Thoracic aorta (tissue), 2 donors: ENCODE results near the gene NECAB2. TPM values are rescaled to one million over a fixed set of nuclear protein-coding genes. Genes with fewer than 3 reads are reported as not detected.

Source experiments
- ATAC-seq: fragments of 150-250 bp; one replicate; pipeline ENCODE4 v1.8.0; 2017; ENCODE audit warnings: low read depth; ENCODE audit not compliant: insufficient number of reproducible peaks, low FRiP score
- DNase-seq: peaks from one replicate; pipeline ENCODE4 v3.0.0-alpha.2; 2020; ENCODE audit warnings: low spot score
- H3K27ac ChIP-seq, 2 donors: fragments of 200-600 bp; sonication (generic); 1 replicate in 1 of 2; 2 replicates in 1 of 2; pipeline ENCODE4 v1.5.1; 2016; ENCODE audit warnings: mild to moderate bottlenecking in 2 of 2, moderate library complexity in 2 of 2
- H3K27me3 ChIP-seq: fragments of 200-600 bp; sonication (generic); replicated peaks from 2 replicates; pipeline ENCODE4 v1.6.0; 2016; ENCODE audit warnings: mild to moderate bottlenecking; ENCODE audit not compliant: insufficient read depth
- H3K36me3 ChIP-seq: fragments of 200-600 bp; sonication (generic); one replicate; pipeline ENCODE4 v1.5.1; 2016
- H3K4me1 ChIP-seq, 2 donors: fragments of 200-600 bp; sonication (generic); 1 replicate in 1 of 2; 2 replicates in 1 of 2; pipeline versions ENCODE4 v1.5.1 to v1.6.0; 2016; ENCODE audit warnings: low read depth in 2 of 2, mild to moderate bottlenecking in 1 of 2; ENCODE audit not compliant: control insufficient read depth in 1 of 2
- H3K4me3 ChIP-seq: fragments of 200-600 bp; sonication (generic); 2 replicates; pipeline ENCODE4 v1.5.1; 2016; ENCODE audit warnings: mild to moderate bottlenecking
- H3K9me3 ChIP-seq: fragments of 200-600 bp; sonication (generic); 2 replicates; pipeline ENCODE4 v1.5.1; 2016
- total RNA-seq, 2 donors: library from RNA; depleted of rRNA; stranded (reverse); fragments of >200 nt; gene quantifications; one replicate each; pipeline versions ENCODE4 v1.1.0 to v1.2.3, GENCODE V29; 2016
- TF ChIP-seq, protein P1 (sequence below): fragments of 200-600 bp; sonication (generic); IDR thresholded peaks from one replicate; pipeline ENCODE4 v1.5.1; 2019; ENCODE audit warnings: antibody characterized with exemption

The NECAB2 gene
- total RNA-seq, 2 donors from 2014 or later = not detected

DNA sequence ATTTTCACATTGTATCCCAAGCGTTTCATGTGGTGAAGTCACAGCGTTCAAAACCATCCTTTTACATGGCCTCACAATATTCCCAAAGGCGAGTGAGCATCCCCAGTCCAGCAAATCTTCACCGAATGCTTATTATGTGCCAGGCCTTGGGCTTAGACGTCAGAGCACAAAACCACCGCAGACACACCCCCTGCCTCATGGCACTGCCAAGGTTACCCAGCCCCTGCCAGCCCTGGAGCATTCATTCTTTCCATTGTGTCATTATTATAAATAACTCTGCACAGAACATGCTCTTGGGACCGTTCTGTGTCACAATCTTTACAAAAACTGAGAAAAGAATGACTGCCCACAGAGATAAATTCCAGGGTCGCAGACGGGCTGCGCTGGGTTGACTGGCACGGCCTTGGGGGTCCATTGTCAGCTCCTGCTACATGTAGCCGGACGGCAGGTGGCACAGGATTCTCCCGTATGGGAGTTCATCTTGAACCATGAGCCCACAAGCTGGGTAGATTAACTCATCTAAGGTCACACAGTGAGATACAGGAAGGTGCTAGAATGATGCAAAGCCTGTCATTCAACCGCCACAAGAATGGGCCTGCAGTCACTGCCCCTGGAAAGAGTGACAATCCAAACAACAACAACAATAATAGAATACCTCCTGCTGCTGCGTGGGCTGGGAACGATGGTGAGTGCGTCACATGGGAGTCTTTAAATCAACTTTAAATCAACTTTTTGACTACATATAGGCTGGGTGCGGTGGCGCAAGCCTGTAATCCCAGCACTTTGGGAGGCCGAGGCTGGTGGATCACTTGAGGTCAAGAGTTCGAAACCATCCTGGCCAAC is 4.5 kb upstream of the NECAB2 start:
- H3K4me1 ChIP-seq = peaks cover 0 to 4% of the 10 kb centered on the region in 2 donors
- TF ChIP-seq, protein P1, sequence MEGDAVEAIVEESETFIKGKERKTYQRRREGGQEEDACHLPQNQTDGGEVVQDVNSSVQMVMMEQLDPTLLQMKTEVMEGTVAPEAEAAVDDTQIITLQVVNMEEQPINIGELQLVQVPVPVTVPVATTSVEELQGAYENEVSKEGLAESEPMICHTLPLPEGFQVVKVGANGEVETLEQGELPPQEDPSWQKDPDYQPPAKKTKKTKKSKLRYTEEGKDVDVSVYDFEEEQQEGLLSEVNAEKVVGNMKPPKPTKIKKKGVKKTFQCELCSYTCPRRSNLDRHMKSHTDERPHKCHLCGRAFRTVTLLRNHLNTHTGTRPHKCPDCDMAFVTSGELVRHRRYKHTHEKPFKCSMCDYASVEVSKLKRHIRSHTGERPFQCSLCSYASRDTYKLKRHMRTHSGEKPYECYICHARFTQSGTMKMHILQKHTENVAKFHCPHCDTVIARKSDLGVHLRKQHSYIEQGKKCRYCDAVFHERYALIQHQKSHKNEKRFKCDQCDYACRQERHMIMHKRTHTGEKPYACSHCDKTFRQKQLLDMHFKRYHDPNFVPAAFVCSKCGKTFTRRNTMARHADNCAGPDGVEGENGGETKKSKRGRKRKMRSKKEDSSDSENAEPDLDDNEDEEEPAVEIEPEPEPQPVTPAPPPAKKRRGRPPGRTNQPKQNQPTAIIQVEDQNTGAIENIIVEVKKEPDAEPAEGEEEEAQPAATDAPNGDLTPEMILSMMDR = no peak
- ATAC-seq (peak; percentile 33), DNase-seq (no peak)
- H3K4me3 ChIP-seq = no peak overlapping the region
- H3K27ac ChIP-seq = peak overlapping the region; percentile 18 to 69
- no peaks in the 10 kb centered on the region for H3K27me3 ChIP-seq
- no peaks in the 10 kb centered on the region for H3K9me3 ChIP-seq
- peaks cover 44% of the 10 kb centered on the region for H3K36me3 ChIP-seq

GRCh38 chr16:83964684-83965443 is 3.2 kb upstream of the NECAB2 start:
- no peaks in the 10 kb centered on the region for H3K9me3 ChIP-seq

DNA sequence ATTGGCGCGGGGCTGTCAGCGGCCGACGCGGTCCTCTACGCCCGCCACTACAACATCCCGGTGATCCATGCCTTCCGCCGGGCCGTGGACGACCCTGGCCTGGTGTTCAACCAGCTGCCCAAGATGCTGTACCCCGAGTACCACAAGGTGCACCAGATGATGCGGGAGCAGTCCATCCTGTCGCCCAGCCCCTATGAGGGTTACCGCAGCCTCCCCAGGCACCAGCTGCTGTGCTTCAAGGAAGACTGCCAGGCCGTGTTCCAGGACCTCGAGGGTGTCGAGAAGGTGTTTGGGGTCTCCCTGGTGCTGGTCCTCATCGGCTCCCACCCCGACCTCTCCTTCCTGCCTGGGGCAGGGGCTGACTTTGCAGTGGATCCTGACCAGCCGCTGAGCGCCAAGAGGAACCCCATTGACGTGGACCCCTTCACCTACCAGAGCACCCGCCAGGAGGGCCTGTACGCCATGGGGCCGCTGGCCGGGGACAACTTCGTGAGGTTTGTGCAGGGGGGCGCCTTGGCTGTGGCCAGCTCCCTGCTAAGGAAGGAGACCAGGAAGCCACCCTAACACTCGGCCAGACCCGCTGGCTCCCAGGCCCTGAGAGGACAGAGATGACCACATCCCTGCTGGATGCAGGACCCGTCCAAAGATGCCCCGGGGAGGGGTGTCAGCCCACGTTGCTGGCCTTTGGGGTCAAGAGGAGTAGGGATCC is 2.4 kb upstream of the NECAB2 start:
- no peak for DNase-seq
- no peak overlapping the region for H3K27ac ChIP-seq
- no peak overlapping the region for H3K4me3 ChIP-seq
- H3K4me1 ChIP-seq = peaks cover 0 to 7% of the 10 kb centered on the region in 2 donors
- ATAC-seq = no peak
- no peaks in the 10 kb centered on the region for H3K9me3 ChIP-seq
- H3K36me3 ChIP-seq = peaks cover 26% of the 10 kb centered on the region
- no peaks in the 10 kb centered on the region for H3K27me3 ChIP-seq
- TF ChIP-seq, protein P1 = no peak

More at GRCh38 chr16:83964684-83965443, 3.2 kb upstream of the NECAB2 start:
- no peak overlapping the region for H3K4me3 ChIP-seq
- DNase-seq (no peak), ATAC-seq (no peak)
- TF ChIP-seq, protein P1 = no peak
- peaks cover 32% of the 10 kb centered on the region for H3K36me3 ChIP-seq
- H3K27me3 ChIP-seq = no peaks in the 10 kb centered on the region
- H3K27ac ChIP-seq = no peak overlapping the region
- peaks cover 0 to 7% of the 10 kb centered on the region in 2 donors for H3K4me1 ChIP-seq

DNA sequence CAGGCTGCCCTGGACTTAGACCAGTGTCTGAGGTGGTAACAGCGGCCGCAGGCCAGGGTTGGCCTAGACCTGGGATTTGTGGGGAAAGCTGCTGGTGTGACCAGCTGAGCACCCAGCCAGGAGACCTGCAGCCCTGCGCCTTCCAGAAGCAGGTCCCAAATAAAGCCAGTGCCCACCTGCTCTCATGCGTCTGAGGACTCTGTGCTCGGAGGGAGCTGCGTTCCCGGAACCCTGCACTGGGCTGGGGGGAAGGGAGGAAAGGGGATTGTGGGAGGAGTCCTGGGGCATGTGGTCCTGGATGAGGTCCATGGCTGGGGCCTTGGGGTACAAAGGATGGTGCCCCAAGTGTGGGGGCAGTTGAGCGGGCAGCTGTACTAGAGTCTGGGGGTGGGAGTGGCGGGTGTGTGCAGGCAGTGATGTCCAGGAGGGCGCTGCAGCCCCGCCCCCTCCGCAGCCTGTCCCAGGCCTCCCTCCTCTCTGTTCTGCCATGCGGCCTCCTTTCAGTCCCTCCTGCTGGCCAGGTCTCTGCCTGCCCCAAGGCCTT is 1.8 kb upstream of the NECAB2 start:
- DNase-seq = no peak
- TF ChIP-seq, protein P1 = no peak
- peaks cover 20% of the 10 kb centered on the region for H3K36me3 ChIP-seq
- H3K4me1 ChIP-seq = peaks cover 0 to 7% of the 10 kb centered on the region in 2 donors
- H3K27ac ChIP-seq = no peak overlapping the region
- no peaks in the 10 kb centered on the region for H3K9me3 ChIP-seq
- H3K4me3 ChIP-seq = no peak overlapping the region
- ATAC-seq = no peak
- H3K27me3 ChIP-seq = no peaks in the 10 kb centered on the region
